ENCODE measurements around the gene TUBAL3.
"Not testable (repeated sequence)": the region's sequence is repeated elsewhere in the genome, so short reads cannot be mapped to it uniquely, and the experiment has no call there.

The TUBAL3 gene

DNA sequence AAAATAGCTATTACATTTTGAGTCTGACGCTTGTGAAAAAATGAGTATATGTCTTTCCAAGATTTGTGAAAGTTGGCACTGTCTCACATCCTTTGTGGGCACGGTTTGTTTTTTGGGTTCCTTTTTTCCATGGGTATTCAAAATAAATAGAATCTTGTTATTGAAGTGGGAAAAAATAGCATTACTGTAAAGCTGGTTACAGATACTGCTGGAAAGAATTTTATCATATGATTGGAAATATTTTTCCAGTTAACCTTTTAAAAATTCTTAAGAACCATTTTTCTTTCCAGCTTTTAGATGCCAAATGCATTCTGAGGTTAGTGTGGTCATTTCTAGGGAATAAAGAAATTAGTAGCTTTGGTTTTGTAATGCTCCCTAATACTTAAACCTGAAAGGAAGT, 19.1 kb upstream of the TUBAL3 start:
- DNase-seq (ENCODE audit: low read depth) = no peak

GRCh38 chr10:5419466-5420094, 15.0 kb upstream of the TUBAL3 start:
- no peak for DNase-seq (ENCODE audit: low read depth)

DNA sequence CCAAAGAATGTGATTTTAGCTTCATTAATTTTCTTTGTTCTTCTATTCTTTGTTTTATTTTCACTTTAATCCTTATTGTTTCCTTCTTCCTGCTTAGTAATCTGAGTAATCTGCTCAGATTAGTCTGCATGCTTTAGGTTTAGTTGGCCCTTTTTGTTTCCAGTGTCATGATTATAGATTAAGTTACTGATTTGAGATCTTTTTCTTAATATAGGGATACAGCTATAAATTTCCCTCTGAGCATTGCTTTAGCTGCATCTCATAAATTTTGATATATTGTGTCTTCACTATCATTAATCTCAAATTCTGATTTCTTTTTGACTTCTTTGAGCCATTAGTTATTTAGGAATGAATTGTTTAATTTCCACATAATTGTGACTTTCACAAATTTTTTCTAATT, 14.0 kb upstream of the TUBAL3 start:
- DNase-seq (ENCODE audit: low read depth) = no peak

DNA sequence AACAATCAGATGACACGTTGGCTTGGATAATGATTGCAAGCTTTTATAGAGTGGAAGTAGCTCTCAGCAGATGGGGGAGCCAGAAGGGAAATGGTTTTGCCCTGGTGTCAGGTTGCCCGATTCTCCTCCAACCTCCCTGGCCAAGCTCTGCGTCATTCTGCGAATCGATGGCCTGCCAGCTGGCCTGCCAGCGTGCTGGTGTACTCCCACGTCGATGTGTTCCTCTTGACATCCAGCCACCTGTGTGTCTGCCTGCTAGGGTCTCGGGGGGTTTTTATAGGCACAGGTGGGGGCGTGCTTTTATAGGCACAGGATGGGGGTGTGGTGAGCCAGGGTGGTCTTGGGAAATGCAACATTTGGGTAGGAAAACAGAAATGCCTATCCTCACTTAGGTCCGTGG, 12.4 kb upstream of the TUBAL3 start:
- no peak for DNase-seq (ENCODE audit: low read depth)

DNA sequence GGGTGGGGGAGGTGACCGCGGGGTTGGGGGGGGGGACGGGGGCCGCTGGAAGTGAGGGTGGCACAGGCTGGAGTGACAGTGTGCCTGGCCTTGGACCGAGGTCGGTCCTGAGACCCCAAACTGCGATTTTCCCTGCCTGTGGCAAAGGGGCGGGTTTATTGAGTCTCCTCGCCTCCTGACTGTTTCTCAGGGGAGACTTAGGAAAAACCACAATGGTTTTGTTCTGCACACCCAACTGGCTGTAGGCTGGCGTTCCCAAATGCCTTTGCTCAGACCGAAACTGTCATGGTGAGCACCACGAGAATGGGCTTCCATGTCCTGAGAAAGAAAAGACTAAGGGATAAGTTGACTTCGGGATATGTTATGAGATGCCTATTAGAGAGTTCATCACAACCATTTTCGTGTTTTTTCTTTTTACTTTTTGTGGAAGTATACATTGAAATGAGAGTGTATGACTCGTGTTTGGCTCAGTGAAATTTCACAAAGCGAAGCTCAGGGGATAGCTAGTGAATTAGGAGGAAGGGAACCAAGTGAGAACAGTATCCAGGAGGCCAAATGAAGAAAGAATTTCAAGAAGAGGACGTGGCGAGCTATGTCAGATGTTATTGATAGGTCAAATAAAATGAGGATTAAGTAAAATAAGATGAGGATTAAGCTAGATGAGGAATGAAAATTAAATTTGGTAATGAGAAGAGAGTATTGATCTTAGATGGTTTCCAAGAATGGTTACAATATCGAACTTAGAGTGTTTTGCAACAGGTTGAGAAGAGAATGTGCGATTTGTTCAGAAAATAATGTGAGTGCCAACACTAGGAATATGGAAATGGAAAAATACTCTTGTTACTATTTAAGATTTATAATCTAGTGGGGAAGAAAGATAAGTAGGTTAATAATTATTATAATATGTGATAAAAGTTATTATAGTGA, 8.6 kb upstream of the TUBAL3 start:
- DNase-seq (ENCODE audit: low read depth) = no peak

DNA sequence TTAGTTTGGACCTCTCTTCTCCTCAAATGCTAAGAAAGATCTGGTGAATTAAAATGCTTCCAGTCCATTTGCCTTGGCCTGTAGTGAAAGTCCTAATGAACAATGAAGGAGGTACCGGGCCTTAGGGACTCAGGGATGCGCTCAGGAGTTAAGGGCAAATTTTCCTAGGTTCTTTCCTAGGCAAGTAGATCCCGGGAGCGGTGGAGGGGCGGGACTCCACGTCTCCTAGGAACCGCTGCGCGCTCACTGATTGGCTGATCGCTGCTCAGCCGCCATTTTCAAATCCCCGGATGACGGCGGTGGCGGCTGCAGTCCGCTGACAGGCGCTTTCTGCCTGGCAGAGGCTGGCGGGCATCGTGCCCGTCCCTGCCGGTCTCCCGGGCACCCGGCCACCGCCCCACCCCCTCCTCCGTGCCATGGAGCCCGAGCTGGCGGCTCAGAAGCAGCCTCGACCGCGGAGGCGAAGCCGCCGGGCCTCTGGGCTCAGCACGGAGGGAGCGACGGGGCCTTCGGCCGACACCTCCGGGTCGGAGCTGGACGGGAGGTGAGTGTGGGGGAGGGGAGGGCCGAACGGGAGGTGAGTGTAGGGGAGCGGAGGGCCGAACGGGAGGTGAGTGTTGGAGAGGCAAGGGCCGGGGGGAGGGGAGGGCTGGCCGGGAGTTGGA, 7.8 kb upstream of the TUBAL3 start, which contains the start of gene NET1:
Gene NET1, plus strand, starts transcription at position 281 of the 665 bp plus-strand sequence. Its CDS starts 136 bp downstream, at position 417.
- DNase-seq (ENCODE audit: low read depth) = peak; percentile 44

DNA sequence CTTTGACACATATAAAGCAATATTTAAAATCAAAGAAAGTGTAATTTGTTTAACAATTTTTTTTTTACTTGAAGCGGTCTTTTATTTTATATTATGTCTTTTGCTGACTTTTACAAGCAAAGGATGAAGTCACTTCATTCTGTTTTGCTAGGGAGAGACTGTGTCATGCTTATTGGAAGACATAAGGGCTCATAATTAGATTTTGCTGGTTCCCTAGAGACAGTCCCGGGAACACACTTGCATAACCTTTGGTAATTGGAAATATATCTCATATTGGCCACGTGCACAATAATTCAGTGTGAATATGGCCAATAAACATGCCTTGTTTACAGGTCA, 7.3 kb upstream of the TUBAL3 start:
- DNase-seq (ENCODE audit: low read depth) = no peak

- not testable (repeated sequence) for DNase-seq (ENCODE audit: low read depth)
Observed at GRCh38 chr10:5410787-5411186, 6.2 kb upstream of the TUBAL3 start.

- no peak for DNase-seq (ENCODE audit: low read depth)
Observed at GRCh38 chr10:5406918-5407317, 2.3 kb upstream of the TUBAL3 start.

DNA sequence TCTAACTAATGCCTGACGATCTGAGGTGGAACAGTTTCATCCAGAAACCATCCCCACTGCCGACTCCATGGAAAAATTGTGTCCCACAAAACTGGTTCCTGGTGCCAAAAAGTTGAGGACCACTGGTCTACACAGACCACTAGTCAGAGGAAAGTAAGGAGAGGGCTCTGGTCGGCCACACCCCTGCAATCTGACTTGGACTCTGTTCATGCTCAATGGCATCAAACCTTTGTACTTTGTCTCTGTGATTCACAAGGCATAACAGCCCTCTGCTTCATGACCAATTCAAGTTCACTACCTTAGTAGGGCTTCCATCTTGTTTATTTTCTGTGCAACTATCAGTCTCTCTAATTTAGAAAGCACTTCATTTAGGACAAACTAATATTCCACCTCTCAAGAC, 1.8 kb downstream of the TUBAL3 start:
- no peak for DNase-seq (ENCODE audit: low read depth)

DNA sequence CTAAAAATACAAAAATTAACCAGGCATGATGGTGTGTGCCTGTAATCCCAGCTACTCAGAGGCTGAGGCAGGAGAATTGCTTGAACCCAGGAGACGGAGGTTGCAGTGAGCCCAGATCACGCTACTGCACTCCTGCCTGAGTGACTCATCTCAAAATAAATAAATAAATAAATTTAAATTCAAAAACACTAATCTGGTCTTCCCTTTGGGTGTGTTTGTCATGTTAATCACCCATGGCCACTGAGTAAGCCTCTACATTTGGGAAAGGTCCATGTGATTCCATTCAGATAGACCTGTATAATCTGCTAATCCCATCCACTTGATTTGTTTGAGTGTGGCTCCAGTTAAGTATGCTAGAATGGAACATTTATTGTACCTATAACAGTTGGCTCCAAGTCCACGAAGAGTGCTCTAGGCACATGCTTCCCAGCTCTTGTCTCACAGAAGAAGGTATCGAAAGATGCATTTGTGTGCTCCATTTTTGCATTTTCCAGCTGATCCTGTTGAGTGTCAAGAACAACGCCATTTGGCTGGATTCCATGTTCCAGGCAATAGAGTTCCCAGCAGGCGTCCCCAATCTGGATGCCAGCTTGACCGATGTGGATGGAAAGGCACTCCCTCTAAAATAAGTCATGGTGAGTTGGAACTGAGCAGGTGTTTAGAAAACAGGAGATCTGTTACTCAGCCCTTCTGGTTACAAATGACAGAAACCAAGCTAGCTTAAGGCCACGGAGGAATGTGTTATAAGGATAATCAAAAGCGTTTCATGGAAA, 4.0 kb downstream of the TUBAL3 start:
- no peak for DNase-seq (ENCODE audit: low read depth)

GRCh38 chr10:5399332-5399731, 5.3 kb downstream of the TUBAL3 start:
- DNase-seq (ENCODE audit: low read depth) = no peak

- no peak for DNase-seq (ENCODE audit: low read depth)
Observed at GRCh38 chr10:5396556-5397300, 7.9 kb downstream of the TUBAL3 start.

DNA sequence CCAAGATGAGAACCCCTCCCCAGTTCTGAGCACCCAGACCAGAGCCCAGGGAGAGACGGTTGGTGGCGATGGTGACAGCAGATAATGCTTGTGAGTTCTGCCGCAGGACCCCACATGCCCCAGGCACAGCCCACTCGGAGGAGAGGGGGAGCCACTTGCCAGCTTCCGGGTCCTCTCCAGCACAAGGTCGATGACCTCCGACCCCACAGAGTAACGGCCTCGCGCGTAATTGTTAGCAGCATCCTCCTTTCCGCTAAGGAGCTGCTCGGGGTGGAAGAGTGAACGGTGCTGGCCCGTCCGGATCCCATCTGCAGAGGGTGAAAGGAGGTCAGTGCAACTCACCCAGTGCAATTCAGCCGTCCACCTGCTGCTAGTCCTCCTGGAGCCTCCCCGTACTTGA, 9.5 kb downstream of the TUBAL3 start:
- DNase-seq (ENCODE audit: low read depth) = no peak

DNA sequence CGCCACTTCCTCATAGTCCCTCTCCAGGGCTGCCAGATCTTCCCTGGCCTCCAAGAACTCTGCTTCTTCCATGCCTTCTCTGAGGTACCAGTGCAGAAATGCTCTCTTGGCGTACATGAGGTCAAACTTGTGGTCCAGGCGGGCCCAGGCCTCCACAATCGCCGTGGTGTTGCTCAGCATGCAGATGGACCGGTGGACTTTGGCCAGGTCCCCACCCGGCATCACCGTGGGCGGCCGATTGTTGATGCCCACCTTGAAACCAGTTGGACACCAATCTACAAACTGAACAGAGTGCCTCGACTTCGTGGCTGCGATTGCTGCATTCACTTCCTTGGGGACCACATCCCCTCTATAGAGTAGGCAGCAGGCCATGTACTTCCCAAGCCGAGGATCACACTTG, 11.1 kb downstream of the TUBAL3 start:
- DNase-seq (ENCODE audit: low read depth) = no peak

DNA sequence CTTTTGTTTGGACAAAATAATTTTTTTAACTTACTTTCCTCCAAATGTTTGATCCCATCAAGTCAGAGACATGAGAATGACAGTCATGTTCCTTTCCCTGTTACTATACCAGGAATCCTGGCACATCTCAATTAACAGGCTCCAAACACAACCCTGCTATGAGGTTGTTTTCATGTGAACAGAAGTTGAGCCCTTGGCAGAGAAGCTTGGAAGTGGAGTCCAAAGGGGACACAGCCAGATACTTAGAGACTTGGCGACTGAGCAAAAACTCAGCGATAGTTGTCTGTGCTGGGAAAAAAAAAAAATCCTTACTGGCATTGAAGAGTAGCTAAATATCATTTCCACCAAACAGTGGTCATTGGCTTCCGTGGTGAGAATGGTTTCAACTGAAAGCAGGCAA, 12.8 kb downstream of the TUBAL3 start:
- DNase-seq (ENCODE audit: low read depth) = no peak

DNA sequence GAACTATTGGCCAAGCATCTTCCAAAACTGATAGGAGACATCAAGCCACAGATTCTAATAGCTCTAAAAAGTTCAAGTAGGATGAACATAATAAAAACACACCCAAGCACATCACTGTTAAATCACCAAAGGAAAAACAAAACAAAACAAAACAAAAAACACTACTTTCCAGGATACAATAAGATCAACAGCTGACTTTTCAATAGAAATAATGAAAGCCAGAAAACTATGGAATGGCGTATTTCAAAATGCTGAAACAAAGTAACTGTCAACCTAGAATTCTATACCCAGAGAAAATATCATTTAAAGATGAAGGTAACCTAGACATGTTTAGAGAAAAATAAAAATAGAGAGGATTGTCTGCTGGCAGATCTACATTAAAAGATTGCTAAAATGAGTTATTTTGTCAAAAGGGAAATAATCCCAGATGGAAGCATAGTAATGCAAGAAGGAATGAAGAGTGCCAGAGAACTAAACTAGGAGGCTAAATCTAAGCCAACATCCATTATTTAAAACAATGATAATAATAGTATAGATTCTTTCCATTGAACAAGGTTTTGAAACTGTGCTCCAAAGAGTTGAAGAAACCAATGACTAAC, 13.9 kb downstream of the TUBAL3 start:
- DNase-seq (ENCODE audit: low read depth) = no peak

DNA sequence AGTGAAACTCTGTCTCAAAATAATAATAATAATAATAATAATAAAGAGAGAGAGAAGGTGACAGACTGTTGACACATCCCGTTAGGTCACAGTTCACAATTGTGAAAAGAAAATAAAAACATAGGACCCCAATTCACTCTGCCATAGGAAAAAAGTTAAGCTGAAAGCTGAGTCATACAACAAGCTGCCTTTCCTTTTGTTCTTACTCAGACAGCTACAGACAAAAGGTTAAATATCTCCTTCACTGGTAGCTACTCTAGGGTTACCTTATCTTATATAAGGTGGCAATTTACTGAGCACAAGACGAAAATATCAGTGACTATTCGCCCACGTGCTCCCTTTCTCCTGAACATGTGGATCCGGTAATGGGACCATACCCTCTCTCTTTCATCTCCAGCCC, 17.5 kb downstream of the TUBAL3 start:
- no peak for DNase-seq (ENCODE audit: low read depth)

GRCh38 chr10:5385224-5385623, 19.4 kb downstream of the TUBAL3 start:
- DNase-seq (ENCODE audit: low read depth) = no peak

DNA sequence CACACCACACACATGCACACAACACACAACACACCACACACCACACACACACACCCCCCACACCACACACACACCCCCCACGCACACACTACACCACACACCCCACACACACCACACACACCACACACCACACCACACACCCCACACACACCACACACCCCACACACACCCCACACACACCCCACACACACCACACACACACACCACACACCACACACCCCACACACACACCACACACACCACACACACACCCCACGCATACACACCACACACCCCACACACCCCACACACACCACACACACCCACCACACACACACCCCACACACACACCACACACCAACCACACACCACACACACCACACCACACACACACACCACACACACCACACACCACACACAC, 23.4 kb downstream of the TUBAL3 start:
- no peak for DNase-seq (ENCODE audit: low read depth)

- not testable (repeated sequence) for DNase-seq (ENCODE audit: low read depth)
Observed at GRCh38 chr10:5380395-5380794, 24.2 kb downstream of the TUBAL3 start.

Data from activated T-helper 9 cell treated with anti-CD3 and anti-CD28 coated beads, Interleukin-2, amount 50 U/mL, for 16 hours (primary cell).